Fibroblast of the aortic adventitia (primary cell): ENCODE results near the gene CCHCR1. TPM values are rescaled to one million over a fixed set of nuclear protein-coding genes. Genes with fewer than 3 reads are reported as not detected.
"Not testable (repeated sequence)": the region's sequence is repeated elsewhere in the genome, so short reads cannot be mapped to it uniquely, and the experiment has no call there.

Experiments used
- DNase-seq: peaks from one replicate; pipeline ENCODE4 v3.0.0-alpha.2; 2010; ENCODE audit warnings: low read depth
- H3K4me3 ChIP-seq: 2 replicates; pipeline ENCODE4 v1.5.1; 2011; ENCODE audit warnings: low read depth, mild to moderate bottlenecking, control low read depth, low read length, moderate library complexity
- total RNA-seq: library from RNA; depleted of rRNA; stranded (reverse); fragments of >200 nt; gene quantifications from 2 replicates; pipeline ENCODE4 v1.2.3, GENCODE V29; 2012; ENCODE audit warnings: low replicate concordance
- TF ChIP-seq, protein P1 (sequence below): IDR thresholded peaks from 2 replicates; pipeline ENCODE4 v1.5.1; 2011; ENCODE audit warnings: mild to moderate bottlenecking, low read length, control low read depth, inconsistent platforms; ENCODE audit not compliant: insufficient read depth

CCHCR1 gene
- total RNA-seq, 1 donor = 21.1 TPM

DNA sequence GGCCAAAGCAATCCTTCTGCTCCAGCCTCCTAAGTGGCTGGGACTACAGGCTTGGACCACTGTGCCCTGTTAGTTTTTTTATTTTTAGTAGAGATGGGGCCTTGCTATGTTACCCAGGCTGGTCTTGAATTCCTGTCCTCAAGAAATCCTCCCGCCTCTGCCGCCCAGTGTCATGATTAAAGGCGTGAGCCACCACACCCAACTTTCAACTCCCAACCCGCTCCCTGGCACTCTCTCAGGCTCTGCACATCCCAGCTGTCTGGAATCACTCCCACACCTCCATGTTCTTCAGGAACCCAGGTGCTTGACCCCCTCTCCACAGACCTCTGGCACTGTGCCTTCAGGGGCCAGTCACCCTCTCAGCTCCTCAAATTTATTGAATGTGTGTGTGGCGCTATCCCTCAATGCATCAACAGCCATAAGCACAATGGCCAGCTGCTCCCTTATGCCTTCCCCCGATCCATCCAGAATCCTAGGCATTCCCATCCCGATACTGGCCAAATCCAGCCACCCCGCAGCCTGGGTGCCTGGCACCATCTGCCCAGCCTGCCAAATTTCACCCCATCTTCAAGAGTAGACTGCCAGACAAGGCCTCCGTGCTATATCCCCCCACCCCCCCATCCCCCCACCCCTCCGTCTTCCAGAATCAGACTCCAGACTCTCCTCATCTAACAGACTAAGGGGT, 13.5 kb upstream of the CCHCR1 start:
- DNase-seq = no peak
- TF ChIP-seq, protein P1, sequence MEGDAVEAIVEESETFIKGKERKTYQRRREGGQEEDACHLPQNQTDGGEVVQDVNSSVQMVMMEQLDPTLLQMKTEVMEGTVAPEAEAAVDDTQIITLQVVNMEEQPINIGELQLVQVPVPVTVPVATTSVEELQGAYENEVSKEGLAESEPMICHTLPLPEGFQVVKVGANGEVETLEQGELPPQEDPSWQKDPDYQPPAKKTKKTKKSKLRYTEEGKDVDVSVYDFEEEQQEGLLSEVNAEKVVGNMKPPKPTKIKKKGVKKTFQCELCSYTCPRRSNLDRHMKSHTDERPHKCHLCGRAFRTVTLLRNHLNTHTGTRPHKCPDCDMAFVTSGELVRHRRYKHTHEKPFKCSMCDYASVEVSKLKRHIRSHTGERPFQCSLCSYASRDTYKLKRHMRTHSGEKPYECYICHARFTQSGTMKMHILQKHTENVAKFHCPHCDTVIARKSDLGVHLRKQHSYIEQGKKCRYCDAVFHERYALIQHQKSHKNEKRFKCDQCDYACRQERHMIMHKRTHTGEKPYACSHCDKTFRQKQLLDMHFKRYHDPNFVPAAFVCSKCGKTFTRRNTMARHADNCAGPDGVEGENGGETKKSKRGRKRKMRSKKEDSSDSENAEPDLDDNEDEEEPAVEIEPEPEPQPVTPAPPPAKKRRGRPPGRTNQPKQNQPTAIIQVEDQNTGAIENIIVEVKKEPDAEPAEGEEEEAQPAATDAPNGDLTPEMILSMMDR = no peak
- no peak overlapping the region for H3K4me3 ChIP-seq

- no peak for DNase-seq
- TF ChIP-seq, protein P1 = no peak
These were observed 12.9 kb upstream of the CCHCR1 start, which contains the start of gene POU5F1 for GRCh38 chr6:31170600-31170881. Gene POU5F1, minus strand, starts transcription at chr6:31170682. Its CDS starts 62 bp downstream, at chr6:31170620.

GRCh38 chr6:31169858-31170599, 12.4 kb upstream of the CCHCR1 start:
- DNase-seq, H3K4me3 ChIP-seq: not testable (repeated sequence)

More at GRCh38 chr6:31170600-31170881, 12.9 kb upstream of the CCHCR1 start, which contains the start of gene POU5F1:
- H3K4me3 ChIP-seq = no peak within 1 kb of the TSS

- TF ChIP-seq, protein P1 = no peak
- no peak for DNase-seq
- H3K4me3 ChIP-seq = no peak overlapping the region
These were observed 11.7 kb upstream of the CCHCR1 start for GRCh38 chr6:31169123-31169857.

DNA sequence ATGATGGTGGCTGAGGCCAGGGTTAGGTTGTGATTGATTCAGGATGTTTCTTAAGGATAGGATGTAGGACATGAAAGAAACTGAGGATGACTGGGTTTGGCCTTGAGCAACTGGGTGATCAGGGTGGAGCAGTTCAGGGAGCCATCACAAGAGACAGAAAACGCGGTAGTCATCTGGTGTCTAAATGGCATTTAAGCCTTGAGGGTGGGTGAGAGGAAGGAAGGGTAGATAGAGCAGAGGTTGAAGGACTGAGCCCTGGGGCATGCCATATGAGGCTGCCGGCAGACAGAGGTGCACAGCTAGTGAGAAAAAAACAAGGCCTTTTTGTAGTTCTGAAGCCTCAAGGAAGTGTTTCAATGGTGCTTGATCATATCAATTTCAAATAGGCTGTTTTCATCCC, 11.0 kb upstream of the CCHCR1 start:
- no peak for DNase-seq
- TF ChIP-seq, protein P1 = no peak
- H3K4me3 ChIP-seq = no peak overlapping the region

DNA sequence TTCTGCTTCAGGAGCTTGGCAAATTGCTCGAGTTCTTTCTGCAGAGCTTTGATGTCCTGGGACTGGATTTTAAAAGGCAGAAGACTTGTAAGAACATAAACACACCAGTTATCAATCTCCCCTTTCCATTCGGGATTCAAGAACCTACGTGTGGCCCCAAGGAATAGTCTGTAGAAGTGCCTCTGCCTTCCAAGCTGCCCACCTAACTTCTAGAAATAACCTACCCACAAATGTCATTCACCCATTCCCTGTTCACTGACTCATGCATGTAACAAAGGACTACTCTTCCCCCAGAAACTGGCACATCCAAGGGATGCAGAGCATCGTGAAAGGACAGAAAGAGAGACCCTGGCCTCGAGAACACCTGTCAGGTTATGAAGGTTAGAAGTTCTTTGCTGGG, 8.4 kb upstream of the CCHCR1 start:
- DNase-seq = no peak
- TF ChIP-seq, protein P1 = no peak

GRCh38 chr6:31165064-31165832, 7.6 kb upstream of the CCHCR1 start:
- DNase-seq, H3K4me3 ChIP-seq: not testable (repeated sequence)

More for the DNA sequence above, 8.4 kb upstream of the CCHCR1 start:
- H3K4me3 ChIP-seq = no peak overlapping the region

DNA sequence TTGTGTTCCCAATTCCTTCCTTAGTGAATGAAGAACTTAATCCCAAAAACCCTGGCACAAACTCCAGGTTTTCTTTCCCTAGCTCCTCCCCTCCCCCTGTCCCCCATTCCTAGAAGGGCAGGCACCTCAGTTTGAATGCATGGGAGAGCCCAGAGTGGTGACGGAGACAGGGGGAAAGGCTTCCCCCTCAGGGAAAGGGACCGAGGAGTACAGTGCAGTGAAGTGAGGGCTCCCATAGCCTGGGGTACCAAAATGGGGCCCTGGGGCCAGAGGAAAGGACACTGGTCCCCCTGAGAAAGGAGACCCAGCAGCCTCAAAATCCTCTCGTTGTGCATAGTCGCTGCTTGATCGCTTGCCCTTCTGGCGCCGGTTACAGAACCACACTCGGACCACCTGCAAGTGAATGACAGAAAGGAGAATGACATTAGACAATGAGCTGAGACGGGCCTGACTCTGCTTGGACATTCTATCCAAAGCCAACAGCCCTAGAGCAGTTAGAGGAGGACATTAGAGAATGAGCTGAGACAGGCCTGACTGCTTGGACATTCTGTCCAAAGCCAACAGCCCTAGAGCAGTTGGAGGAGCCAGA, 7.0 kb upstream of the CCHCR1 start:
- not testable (repeated sequence) for DNase-seq, H3K4me3 ChIP-seq
